Thoracic aorta (tissue), 2 donors: ENCODE measurements around the gene GK. TPM values are rescaled to one million over a fixed set of nuclear protein-coding genes. Genes with fewer than 3 reads are reported as not detected.
"Not testable (repeated sequence)": the region's sequence is repeated elsewhere in the genome, so short reads cannot be mapped to it uniquely, and the experiment has no call there.

Source experiments
- ATAC-seq: fragments of 150-250 bp; one replicate; pipeline ENCODE4 v1.8.0; 2017; ENCODE audit warnings: low read depth; ENCODE audit not compliant: insufficient number of reproducible peaks, low FRiP score
- DNase-seq: peaks from one replicate; pipeline ENCODE4 v3.0.0-alpha.2; 2020; ENCODE audit warnings: low spot score
- H3K27ac ChIP-seq, 2 donors: fragments of 200-600 bp; sonication (generic); 1 replicate in 1 of 2; 2 replicates in 1 of 2; pipeline ENCODE4 v1.5.1; 2016; ENCODE audit warnings: mild to moderate bottlenecking in 2 of 2, moderate library complexity in 2 of 2
- H3K27me3 ChIP-seq: fragments of 200-600 bp; sonication (generic); replicated peaks from 2 replicates; pipeline ENCODE4 v1.6.0; 2016; ENCODE audit warnings: mild to moderate bottlenecking; ENCODE audit not compliant: insufficient read depth
- H3K36me3 ChIP-seq: fragments of 200-600 bp; sonication (generic); one replicate; pipeline ENCODE4 v1.5.1; 2016
- H3K4me1 ChIP-seq, 2 donors: fragments of 200-600 bp; sonication (generic); 1 replicate in 1 of 2; 2 replicates in 1 of 2; pipeline versions ENCODE4 v1.5.1 to v1.6.0; 2016; ENCODE audit warnings: low read depth in 2 of 2, mild to moderate bottlenecking in 1 of 2; ENCODE audit not compliant: control insufficient read depth in 1 of 2
- H3K4me3 ChIP-seq: fragments of 200-600 bp; sonication (generic); 2 replicates; pipeline ENCODE4 v1.5.1; 2016; ENCODE audit warnings: mild to moderate bottlenecking
- H3K9me3 ChIP-seq: fragments of 200-600 bp; sonication (generic); 2 replicates; pipeline ENCODE4 v1.5.1; 2016
- total RNA-seq, 2 donors: library from RNA; depleted of rRNA; stranded (reverse); fragments of >200 nt; gene quantifications; one replicate each; pipeline versions ENCODE4 v1.1.0 to v1.2.3, GENCODE V29; 2016
- TF ChIP-seq, protein P1 (sequence below): fragments of 200-600 bp; sonication (generic); IDR thresholded peaks from one replicate; pipeline ENCODE4 v1.5.1; 2019; ENCODE audit warnings: antibody characterized with exemption

The GK gene
- total RNA-seq, 2 donors from 2014 or later = 12.9 to 15.2 TPM

DNA sequence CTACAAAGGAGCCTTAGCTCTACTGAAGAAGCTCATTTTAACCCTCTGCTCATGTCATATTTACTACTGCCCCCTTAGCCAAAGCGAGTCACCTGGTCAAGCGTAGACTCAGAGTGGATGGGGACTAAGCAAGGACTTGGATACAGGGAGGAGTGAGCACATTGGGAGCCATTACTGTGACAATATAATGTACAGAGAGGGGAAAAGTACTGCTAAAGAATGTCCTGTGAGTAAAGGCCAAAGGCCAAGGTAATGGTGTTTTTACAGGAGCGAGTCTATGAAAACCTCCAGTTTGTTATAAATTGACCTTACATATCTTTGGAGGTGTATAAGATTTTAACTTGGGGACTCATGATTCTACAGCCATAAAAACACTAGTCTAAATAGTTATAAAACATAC, 10.6 kb upstream of the GK start:
- no peaks in the 10 kb centered on the region for H3K36me3 ChIP-seq
- H3K4me1 ChIP-seq = no peaks in the 10 kb centered on the region
- H3K27me3 ChIP-seq = no peaks in the 10 kb centered on the region
- H3K4me3 ChIP-seq = no peak overlapping the region
- no peak for ATAC-seq
- H3K9me3 ChIP-seq = no peaks in the 10 kb centered on the region
- H3K27ac ChIP-seq = no peak overlapping the region
- DNase-seq = no peak
- TF ChIP-seq, protein P1, sequence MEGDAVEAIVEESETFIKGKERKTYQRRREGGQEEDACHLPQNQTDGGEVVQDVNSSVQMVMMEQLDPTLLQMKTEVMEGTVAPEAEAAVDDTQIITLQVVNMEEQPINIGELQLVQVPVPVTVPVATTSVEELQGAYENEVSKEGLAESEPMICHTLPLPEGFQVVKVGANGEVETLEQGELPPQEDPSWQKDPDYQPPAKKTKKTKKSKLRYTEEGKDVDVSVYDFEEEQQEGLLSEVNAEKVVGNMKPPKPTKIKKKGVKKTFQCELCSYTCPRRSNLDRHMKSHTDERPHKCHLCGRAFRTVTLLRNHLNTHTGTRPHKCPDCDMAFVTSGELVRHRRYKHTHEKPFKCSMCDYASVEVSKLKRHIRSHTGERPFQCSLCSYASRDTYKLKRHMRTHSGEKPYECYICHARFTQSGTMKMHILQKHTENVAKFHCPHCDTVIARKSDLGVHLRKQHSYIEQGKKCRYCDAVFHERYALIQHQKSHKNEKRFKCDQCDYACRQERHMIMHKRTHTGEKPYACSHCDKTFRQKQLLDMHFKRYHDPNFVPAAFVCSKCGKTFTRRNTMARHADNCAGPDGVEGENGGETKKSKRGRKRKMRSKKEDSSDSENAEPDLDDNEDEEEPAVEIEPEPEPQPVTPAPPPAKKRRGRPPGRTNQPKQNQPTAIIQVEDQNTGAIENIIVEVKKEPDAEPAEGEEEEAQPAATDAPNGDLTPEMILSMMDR = no peak

DNA sequence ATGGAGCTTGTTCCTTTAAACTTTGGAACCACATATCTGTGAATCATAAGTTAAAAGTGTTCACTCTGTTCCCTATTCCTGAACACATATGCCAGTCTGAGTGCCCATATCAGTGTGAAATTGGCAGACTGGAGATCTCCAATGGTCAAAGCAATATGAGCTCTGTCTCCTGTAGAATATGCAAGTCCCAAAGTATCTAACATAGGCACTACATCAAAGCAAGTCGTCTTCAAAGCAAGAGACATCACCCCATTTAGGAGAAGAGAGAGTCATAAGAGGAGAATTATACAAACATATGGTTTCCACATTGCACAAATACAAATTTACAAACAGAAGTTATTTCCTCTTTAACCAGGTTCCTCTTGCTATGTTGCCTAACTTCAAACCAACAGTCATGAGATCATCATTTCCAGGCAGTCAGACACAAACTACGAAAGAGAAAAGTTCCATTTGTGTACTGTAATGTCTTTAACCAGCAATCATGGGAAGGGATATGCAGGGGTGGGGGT, 9.9 kb upstream of the GK start:
- Histone ChIP-seq H3K9me3 (no peaks in the 10 kb centered on the region), H3K4me1 (no peaks in the 10 kb centered on the region), H3K27me3 (no peaks in the 10 kb centered on the region), H3K36me3 (no peaks in the 10 kb centered on the region), H3K4me3 (no peak overlapping the region), H3K27ac (no peak overlapping the region)
- no peak for ATAC-seq
- no peak for DNase-seq
- TF ChIP-seq, protein P1 = no peak

DNA sequence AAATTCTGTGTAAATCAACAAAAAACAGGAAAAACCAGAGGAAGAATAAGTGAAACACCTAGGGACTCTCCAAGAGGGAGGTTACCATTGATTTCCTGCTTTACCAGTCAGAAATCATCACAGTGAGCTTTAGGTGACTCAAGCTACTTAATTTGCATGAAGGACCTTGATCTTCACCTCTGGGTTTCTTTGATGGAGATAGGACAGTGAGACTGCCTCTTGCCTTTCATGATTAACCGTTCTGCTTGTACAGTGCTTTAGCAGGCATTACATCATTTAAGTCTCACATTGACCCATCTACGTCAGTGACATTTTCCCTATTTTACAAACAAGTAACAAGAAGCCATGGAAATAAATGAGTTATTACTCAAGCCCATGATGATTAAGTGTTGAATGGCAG, 3.4 kb upstream of the GK start:
- no peaks in the 10 kb centered on the region for H3K36me3 ChIP-seq
- H3K27me3 ChIP-seq = no peaks in the 10 kb centered on the region
- H3K9me3 ChIP-seq = no peaks in the 10 kb centered on the region
- ATAC-seq (no peak), DNase-seq (no peak)
- no peak overlapping the region for H3K4me3 ChIP-seq
- H3K4me1 ChIP-seq = peaks cover 0 to 5% of the 10 kb centered on the region in 2 donors
- TF ChIP-seq, protein P1 = no peak
- no peak overlapping the region for H3K27ac ChIP-seq

DNA sequence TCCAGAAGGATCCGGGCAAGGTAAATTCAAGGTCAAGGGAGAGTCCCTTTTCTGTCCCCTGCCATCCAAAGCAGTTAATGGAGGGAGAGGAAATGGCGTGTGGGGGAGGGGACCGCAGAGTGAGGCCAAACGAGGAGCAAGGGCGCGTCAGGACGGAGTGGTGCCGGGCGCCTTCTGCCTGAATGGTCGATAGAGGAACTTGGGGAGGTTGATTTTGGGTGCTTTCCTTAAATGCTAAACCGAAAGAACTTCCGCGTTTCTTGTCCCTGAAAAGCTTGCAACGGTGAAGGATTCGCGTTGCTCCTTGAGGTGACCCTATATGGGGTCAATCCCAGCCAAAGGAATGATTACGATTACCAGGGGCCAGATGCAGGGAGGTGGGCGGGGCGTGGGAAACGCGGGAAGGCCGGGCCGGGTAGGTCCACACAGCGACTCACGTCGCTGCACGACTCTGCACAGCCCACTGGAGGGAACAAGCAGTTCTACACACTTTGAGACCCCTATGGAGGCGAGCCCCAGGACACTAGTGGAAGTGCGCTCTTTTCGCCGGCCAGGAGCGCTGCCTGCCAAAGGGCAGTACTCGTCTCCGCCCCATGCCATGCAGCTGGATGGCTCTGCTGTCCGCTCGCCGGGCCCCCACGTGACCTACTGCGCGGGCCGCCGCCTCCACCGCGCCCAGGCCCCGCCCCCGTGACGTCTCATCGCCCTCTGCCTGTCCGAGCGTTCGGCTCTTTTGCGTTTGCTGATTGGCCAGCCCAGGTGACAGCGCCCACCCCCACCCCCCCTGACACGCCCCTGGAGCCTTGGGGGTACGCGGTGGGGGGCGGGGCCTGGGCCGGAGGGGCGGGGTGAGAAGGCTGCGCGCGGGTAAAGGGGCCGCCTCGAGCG, 452 bp upstream of the GK start:
- ATAC-seq = peak; percentile 99
- Histone ChIP-seq H3K36me3 (no peaks in the 10 kb centered on the region), H3K27me3 (no peaks in the 10 kb centered on the region), H3K27ac (peak overlapping the region in 1 of 2 donors; percentile 59), H3K4me3 (peak overlapping the region; percentile 69), H3K9me3 (no peaks in the 10 kb centered on the region), H3K4me1 (peaks cover 0 to 5% of the 10 kb centered on the region in 2 donors)
- peak; percentile 70 for DNase-seq
- TF ChIP-seq, protein P1 = no peak

DNA sequence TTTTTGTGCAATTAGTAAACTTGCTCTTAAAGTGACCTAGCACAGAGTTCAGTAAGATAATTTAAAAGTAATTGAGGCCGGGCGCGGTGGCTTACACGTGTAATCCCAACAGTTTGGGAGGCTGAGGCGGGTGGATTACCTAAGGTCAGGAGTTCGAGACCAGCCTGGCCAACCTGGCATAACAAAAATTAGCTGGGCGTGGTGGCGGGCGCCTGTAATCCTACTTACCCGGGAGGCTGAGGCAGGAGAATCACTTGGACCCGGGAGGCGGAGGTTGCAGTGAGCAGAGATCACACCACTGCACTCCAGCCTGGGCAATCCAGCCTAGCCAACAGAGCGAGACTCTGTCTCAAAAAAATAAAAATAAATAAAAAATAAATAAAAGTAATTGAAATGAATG, 1.2 kb downstream of the GK start:
- not testable (repeated sequence) for DNase-seq, H3K27me3 ChIP-seq, H3K27ac ChIP-seq, H3K4me1 ChIP-seq, ATAC-seq, H3K36me3 ChIP-seq, H3K9me3 ChIP-seq
- peak overlapping the region; percentile 69 for H3K4me3 ChIP-seq
